CD4-positive, alpha-beta T cell treated with Interferon alpha-2 for 1 hour (primary cell): ENCODE results near the gene SLC35G4.
"Not testable (repeated sequence)": the region's sequence is repeated elsewhere in the genome, so short reads cannot be mapped to it uniquely, and the experiment has no call there.

ENCODE experiments used
- DNase-seq, 2 donors: peaks; one replicate each; pipeline ENCODE4 v3.0.0-alpha.2; 2020 to 2022

Gene SLC35G4

GRCh38 chr18:11609488-11609887 is at the start of gene SLC35G4:
Gene SLC35G4 (plus strand): TSS chr18:11609596. CDS start chr18:11609596, 0 bp downstream.
- DNase-seq = not testable (repeated sequence)

- DNase-seq = no peak
Measured at GRCh38 chr18:11561293-11561692, 48.1 kb upstream of the SLC35G4 start.

DNA sequence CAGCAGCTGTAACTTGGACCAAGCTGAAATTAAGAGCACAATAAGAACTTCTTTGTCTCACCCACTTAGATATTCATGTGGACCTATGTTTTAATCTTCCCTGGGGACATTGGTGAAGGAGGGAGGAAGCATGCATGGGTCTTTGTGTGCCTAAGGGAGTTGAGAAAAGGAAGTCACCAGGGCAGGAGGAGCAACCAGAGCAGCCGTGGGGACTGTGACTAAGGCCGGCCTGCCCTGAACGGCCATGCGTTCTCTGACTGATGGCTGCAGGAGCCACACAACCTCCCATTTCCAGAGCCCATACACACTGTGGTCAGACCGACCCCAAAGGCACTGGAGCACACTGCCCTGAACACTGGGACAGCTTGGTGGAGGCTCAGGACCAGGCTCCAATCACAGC is 43.7 kb upstream of the SLC35G4 start:
- no peak for DNase-seq

- no peak for DNase-seq
Measured at GRCh38 chr18:11566236-11566965, 43.0 kb upstream of the SLC35G4 start.

DNA sequence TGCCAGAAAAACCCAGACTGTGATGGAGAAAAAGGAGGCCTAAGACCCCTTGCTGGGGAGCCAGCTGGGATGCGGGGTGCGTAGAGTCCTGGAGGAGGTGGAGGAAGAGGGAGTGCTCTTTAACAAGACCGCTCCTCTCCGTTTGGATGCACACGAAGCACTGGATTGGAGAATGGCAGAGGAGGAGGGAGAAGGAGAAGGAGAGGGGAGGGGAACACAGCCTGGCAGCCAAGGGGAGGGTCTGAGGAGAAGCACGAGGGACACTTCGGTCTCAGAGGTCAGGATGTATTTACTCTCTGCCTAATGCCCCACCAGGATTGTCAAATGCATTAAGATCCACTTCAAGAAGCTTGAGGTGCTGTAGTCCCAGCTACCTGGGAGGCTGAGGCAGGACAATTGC is 42.0 kb upstream of the SLC35G4 start:
- no peak for DNase-seq

DNA sequence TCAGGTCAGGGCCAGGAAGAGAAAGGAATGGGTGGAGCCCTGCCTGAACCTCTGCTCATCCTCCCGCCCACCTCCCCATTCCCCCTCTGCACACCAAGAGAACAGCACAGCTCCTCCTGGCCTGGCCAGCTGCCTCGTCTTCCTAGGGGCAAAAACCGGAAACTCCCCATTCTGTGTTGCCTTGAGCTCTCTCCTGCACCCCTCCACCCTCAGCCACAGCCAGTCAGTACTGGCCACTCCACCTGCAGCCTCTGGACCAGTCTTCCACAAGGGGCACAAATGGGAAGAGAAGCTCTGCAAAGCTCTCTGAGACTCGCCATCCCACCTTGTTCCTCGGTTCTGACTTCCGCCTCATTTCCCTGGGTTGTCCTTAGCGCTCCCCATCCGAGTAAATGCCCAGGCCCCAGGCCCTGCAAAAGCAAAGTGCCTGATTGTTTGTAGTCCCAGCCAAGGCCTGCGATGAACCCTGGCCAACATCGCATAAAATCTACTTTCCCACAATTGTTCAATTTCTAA is 39.3 kb upstream of the SLC35G4 start:
- DNase-seq = no peak

- DNase-seq = no peak
Measured at GRCh38 chr18:11570769-11571412, 38.5 kb upstream of the SLC35G4 start.

GRCh38 chr18:11572201-11572600 is 37.2 kb upstream of the SLC35G4 start:
- no peak for DNase-seq

DNA sequence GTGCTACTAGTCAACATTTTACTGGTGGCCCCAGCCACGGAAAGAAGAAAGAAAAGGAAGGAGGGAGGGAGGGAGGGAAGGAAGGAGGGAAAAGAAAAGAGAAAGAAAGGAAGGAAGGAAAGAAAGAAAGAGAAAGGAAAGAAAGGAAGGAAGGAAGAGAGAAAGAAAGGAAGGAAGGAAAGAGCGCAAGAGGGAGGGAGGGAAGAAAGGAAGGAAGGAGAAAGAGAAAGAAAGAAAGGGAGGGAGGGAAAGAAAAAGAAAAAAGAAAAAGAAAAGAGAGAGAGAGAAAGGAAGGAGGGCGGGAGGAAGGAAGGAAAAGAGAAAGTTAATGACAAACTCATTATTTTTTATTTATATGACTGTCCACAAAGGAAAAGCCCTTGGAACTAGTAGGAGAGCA is 34.9 kb upstream of the SLC35G4 start:
- DNase-seq = no peak

GRCh38 chr18:11577271-11578112 is 31.9 kb upstream of the SLC35G4 start:
- peak in 1 of 2 donors; percentile 6 for DNase-seq

GRCh38 chr18:11578799-11579198 is 30.6 kb upstream of the SLC35G4 start:
- DNase-seq = no peak

GRCh38 chr18:11579916-11580315 is 29.5 kb upstream of the SLC35G4 start:
- DNase-seq = no peak

DNA sequence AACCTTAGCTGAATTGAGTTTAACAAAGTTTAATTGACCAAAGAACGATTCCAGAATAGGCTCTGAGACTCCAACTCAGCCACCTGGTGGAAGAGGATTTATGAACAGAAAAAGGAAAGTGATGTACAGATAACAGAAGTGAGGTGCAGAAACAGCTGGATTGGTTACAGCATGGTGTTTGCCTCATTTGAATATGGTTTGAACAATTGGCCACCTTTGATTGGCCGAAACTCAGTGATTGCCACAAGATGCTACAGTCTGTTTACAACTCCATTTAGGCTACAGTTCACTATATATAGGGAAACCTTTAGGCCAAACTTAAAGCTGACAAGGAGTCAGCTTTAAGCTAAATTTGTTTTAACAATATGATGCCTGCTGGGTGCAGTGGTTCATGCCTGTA is 28.1 kb upstream of the SLC35G4 start:
- DNase-seq = no peak

GRCh38 chr18:11585596-11585995 is 23.8 kb upstream of the SLC35G4 start:
- DNase-seq = no peak

DNA sequence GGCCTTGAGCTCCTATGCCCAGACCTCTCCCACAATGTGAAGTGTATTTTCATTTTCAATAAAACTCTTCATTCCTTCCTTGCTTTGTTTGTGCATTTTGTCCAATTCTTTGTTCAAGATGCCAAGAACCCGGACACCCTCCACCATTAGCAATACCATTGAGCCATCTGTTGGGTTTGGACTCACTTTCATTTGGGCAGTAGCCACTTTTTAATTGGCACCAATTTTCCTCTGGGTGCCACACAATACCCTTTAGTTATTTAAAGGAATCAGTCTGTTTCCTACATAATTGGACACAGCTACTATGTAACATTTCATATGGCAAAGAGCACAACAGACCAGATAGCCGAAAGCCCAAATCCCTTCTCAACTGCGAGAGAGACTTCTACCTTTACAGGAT is 22.5 kb upstream of the SLC35G4 start:
- DNase-seq = no peak

- DNase-seq = no peak
Measured at GRCh38 chr18:11587432-11587831, 22.0 kb upstream of the SLC35G4 start.

GRCh38 chr18:11587846-11588245 is 21.6 kb upstream of the SLC35G4 start:
- DNase-seq = peak in 1 of 2 donors; percentile 18

DNA sequence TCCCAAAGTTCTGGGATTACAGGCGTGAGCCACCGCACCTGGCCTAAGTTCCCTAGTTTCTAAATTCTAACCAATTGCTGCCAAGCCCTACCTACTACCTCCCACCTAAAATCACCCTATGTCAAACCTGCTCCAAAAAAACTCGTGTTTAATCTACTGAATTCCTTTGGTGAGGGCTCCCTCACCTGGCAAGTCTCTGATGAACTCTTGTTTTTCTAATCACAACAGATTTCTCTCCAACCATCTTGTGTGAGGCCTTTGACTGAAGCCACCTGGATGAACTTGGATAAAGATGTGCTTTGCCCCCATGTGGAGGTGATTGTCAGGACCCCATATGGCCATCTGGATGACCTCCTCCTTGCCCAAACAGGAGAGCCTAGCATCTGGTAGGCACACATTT is 17.4 kb upstream of the SLC35G4 start:
- no peak for DNase-seq

- no peak for DNase-seq
Measured at GRCh38 chr18:11600321-11600720, 9.1 kb upstream of the SLC35G4 start.

DNA sequence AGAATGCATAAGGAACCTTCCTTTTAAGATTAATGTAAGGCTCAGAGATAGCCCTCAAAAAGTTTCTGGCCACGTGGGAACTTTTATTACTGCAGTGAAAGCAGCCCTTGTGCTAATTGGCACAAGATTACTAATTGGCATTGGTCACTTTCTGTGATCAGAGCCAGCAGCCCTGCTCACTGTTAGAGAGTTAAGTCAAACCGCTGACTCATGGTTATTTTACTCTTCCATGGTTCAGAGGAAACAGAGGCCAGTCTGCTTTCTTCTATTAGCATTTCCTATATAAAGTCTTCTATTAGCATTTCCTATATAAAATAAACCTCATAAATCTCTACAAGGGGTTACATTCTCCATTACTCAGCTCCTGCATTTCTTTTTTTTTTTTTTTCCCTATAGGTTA is 1.5 kb upstream of the SLC35G4 start:
- DNase-seq = no peak

GRCh38 chr18:11608618-11609017 is 778 bp upstream of the SLC35G4 start:
- DNase-seq = not testable (repeated sequence)

GRCh38 chr18:11613073-11613472 is 3.7 kb downstream of the SLC35G4 start:
- not testable (repeated sequence) for DNase-seq

DNA sequence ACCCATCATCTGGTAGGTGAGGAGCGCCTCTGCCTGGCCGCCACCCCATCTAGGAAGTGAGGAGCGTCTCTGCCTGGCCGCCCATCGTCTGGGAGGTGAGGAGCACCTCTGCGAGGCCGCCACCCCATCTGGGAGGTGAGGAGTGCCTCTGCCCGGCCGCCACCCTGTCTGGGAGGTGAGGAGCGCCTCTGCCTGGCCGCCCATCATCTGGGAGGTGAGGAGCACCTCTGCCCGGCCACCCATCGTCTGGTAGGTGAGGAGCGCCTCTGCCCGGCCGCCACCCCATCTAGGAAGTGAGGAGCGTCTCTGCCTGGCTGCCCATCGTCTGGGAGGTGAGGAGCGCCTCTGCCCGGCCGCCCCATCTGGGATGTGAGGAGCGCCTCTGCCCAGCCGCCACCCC is 4.2 kb downstream of the SLC35G4 start:
- not testable (repeated sequence) for DNase-seq
